C4-2B (cell line): Measurements from ENCODE around the gene RABEP2.

ENCODE experiments used
- ZFX ChIP-seq: fragments of 450-650 bp; IDR thresholded peaks from 2 replicates; pipeline ENCODE4 v1.6.1; 2017
- TF ChIP-seq, protein P1 (sequence below): fragments of 450-650 bp; conservative IDR thresholded peaks from 2 replicates; pipeline ENCODE4 v1.5.1; 2017; ENCODE audit warnings: mild to moderate bottlenecking

DNA sequence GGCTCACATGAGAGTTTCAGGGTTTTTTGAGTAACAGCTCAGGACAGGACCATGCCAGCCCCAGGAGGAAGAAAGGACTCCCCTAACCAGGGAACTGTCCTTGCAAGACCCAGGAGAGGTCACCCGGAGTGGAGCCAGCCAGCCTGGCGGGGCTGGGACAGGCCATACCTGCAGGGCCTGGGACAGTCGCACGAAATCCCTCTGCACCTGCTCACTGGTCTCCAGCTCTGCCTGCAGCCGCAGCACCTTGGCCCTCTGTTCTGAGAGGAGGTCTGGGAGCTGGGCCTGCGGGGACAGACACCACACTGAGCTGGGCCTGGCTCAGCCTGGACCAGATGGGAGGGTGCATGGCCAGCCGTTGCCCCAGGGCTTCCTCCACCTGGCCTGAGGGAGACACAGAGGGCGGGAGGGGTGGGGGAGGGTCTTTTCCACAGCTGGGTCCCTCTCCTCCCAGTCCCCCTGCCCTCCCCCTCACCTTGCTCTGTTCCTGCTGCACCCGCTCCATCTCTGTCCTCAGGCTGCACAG is 19.7 kb downstream of the RABEP2 start:
- TF ChIP-seq, protein P1, sequence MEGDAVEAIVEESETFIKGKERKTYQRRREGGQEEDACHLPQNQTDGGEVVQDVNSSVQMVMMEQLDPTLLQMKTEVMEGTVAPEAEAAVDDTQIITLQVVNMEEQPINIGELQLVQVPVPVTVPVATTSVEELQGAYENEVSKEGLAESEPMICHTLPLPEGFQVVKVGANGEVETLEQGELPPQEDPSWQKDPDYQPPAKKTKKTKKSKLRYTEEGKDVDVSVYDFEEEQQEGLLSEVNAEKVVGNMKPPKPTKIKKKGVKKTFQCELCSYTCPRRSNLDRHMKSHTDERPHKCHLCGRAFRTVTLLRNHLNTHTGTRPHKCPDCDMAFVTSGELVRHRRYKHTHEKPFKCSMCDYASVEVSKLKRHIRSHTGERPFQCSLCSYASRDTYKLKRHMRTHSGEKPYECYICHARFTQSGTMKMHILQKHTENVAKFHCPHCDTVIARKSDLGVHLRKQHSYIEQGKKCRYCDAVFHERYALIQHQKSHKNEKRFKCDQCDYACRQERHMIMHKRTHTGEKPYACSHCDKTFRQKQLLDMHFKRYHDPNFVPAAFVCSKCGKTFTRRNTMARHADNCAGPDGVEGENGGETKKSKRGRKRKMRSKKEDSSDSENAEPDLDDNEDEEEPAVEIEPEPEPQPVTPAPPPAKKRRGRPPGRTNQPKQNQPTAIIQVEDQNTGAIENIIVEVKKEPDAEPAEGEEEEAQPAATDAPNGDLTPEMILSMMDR: no peak
- TF ChIP-seq ZFX: no peak
